Fibroblast of peridontal ligament (primary cell): ENCODE measurements around the gene EIF1.
"Not testable (repeated sequence)": the region's sequence is repeated elsewhere in the genome, so short reads cannot be mapped to it uniquely, and the experiment has no call there.

Experiments
- DNase-seq: peaks from one replicate; pipeline ENCODE4 v3.0.0-alpha.2; 2010; ENCODE audit errors: extremely low read depth

EIF1 gene

GRCh38 chr17:41700843-41701242, 12.2 kb downstream of the EIF1 start:
- not testable (repeated sequence) for DNase-seq

- DNase-seq: no peak
Measured at GRCh38 chr17:41702712-41703111, 14.0 kb downstream of the EIF1 start.

- peak; percentile 50 for DNase-seq
Measured at GRCh38 chr17:41705271-41705991, 16.7 kb downstream of the EIF1 start.

GRCh38 chr17:41707803-41708669, 19.4 kb downstream of the EIF1 start:
- DNase-seq: no peak

GRCh38 chr17:41710472-41711090, 21.9 kb downstream of the EIF1 start:
- DNase-seq: peak; percentile 46

GRCh38 chr17:41711669-41712400, 23.1 kb downstream of the EIF1 start, which contains the start of gene GAST:
Gene GAST, plus strand, starts transcription at chr17:41712331. Its CDS starts 3,106 bp downstream, at chr17:41715437.
- DNase-seq: no peak

- DNase-seq: peak; percentile 8
Measured at GRCh38 chr17:41717408-41718286, 29.0 kb downstream of the EIF1 start.

- DNase-seq: no peak
Measured at GRCh38 chr17:41718287-41718645, 29.6 kb downstream of the EIF1 start.

- no peak for DNase-seq
Measured at GRCh38 chr17:41722231-41722630, 33.5 kb downstream of the EIF1 start.

- no peak for DNase-seq
Measured at GRCh38 chr17:41723801-41724475, 35.3 kb downstream of the EIF1 start.

GRCh38 chr17:41724476-41725050, 35.9 kb downstream of the EIF1 start:
- DNase-seq: no peak

GRCh38 chr17:41725134-41725533, 36.4 kb downstream of the EIF1 start:
- DNase-seq: no peak

- no peak for DNase-seq
Measured at GRCh38 chr17:41728056-41728455, 39.4 kb downstream of the EIF1 start.

GRCh38 chr17:41730479-41730878, 41.8 kb downstream of the EIF1 start:
- no peak for DNase-seq

- no peak for DNase-seq
Measured at GRCh38 chr17:41731836-41732235, 43.2 kb downstream of the EIF1 start.

GRCh38 chr17:41733348-41734138, 44.9 kb downstream of the EIF1 start:
- DNase-seq: no peak

GRCh38 chr17:41734139-41734948, 45.7 kb downstream of the EIF1 start, which contains the start of gene HAP1:
Gene HAP1, minus strand, starts transcription at chr17:41734643. Its CDS starts 9 bp downstream, at chr17:41734634.
- DNase-seq: peak; percentile 12

- DNase-seq: peak; percentile 9
Measured at GRCh38 chr17:41734949-41735313, 46.2 kb downstream of the EIF1 start.
